CD4-positive, CD25-positive, alpha-beta regulatory T cell (primary cell): ENCODE data around the gene NKX2-4. TPM values are rescaled to one million over a fixed set of nuclear protein-coding genes. Genes with fewer than 3 reads are reported as not detected.

ENCODE experiments used
- ATAC-seq, 2 donors: fragments of 150-1000 bp; cut with Tn5 transposase; one replicate each; pipeline ENCODE4 v1.10.0; 2021; ENCODE audit warnings: low read depth in 2 of 2, moderate number of reproducible peaks in 2 of 2, moderate library complexity in 1 of 2
- DNase-seq, 3 donors: peaks; one replicate each; pipeline versions ENCODE4 v3.0.0 to v3.0.0-alpha.2; 2012 to 2022; ENCODE audit warnings: mixed read lengths in 1 of 3
- H3K27ac ChIP-seq: one replicate; pipeline ENCODE4 v1.7.0; 2013; ENCODE audit warnings: mild to moderate bottlenecking, low read length; ENCODE audit not compliant: insufficient read depth, poor library complexity, severe bottlenecking
- H3K27me3 ChIP-seq: one replicate; pipeline ENCODE4 v1.7.0; 2013; ENCODE audit warnings: low read length; ENCODE audit not compliant: control insufficient read depth, insufficient read depth
- H3K36me3 ChIP-seq: one replicate; pipeline ENCODE4 v1.7.0; 2013; ENCODE audit warnings: mild to moderate bottlenecking, low read length, moderate library complexity; ENCODE audit not compliant: control insufficient read depth, insufficient read depth
- H3K4me1 ChIP-seq: 2 replicates; pipeline ENCODE4 v1.7.0; 2013; ENCODE audit warnings: mild to moderate bottlenecking, low read length; ENCODE audit not compliant: insufficient read depth, control insufficient read depth, poor library complexity, severe bottlenecking
- H3K4me3 ChIP-seq: one replicate; pipeline ENCODE4 v1.7.0; 2013; ENCODE audit warnings: low read depth, mild to moderate bottlenecking, low read length, moderate library complexity
- H3K9me3 ChIP-seq, 2 experiments: 1 replicate in 1 of 2; 2 replicates in 1 of 2; pipeline ENCODE4 v1.7.0; 2013; ENCODE audit warnings: low read length in 2 of 2, mild to moderate bottlenecking in 1 of 2, moderate library complexity in 1 of 2; ENCODE audit not compliant: control insufficient read depth in 2 of 2
- H3K27ac Mint-ChIP-seq, 3 donors: one replicate each; pipeline ENCODE4 v1.8.0; 2020 to 2022; ENCODE audit warnings: mild to moderate bottlenecking in 3 of 3, mixed read lengths in 3 of 3, moderate library complexity in 2 of 3
- H3K27me3 Mint-ChIP-seq: one replicate; pipeline ENCODE4 v1.8.0; 2022; ENCODE audit warnings: mild to moderate bottlenecking, mixed read lengths
- H3K36me3 Mint-ChIP-seq: one replicate; pipeline ENCODE4 v1.8.0; 2020; ENCODE audit warnings: mixed read lengths
- H3K4me1 Mint-ChIP-seq, 4 donors: one replicate each; pipeline ENCODE4 v1.8.0; 2020 to 2022; ENCODE audit warnings: mixed read lengths in 4 of 4, mild to moderate bottlenecking in 1 of 4
- H3K4me3 Mint-ChIP-seq, 4 donors: one replicate each; pipeline ENCODE4 v1.8.0; 2020 to 2022; ENCODE audit warnings: mild to moderate bottlenecking in 4 of 4, mixed read lengths in 4 of 4, moderate library complexity in 3 of 4
- H3K9me3 Mint-ChIP-seq, 7 donors: one replicate each; pipeline ENCODE4 v1.8.0; 2020 to 2022; ENCODE audit warnings: mixed read lengths in 7 of 7, mild to moderate bottlenecking in 3 of 7, moderate library complexity in 2 of 7
- polyA plus RNA-seq, 4 donors: library from polyadenylated mRNA; unstranded; fragments of 300-500 nt; fragmentation: Illumina TruSeq; gene quantifications; one replicate each; pipeline ENCODE4 v1.2.3, GENCODE V29; 2021
- total RNA-seq: library from RNA; stranded (reverse); gene quantifications from one replicate; pipeline ENCODE4 v1.2.3, GENCODE V29; 2022

The NKX2-4 gene
- total and polyA plus RNA-seq, 5 donors from 2014 or later = not detected

GRCh38 chr20:21393166-21393565 lies 4.2 kb downstream of the NKX2-4 start:
- peaks cover 11% of the 10 kb centered on the region for H3K36me3 Mint-ChIP-seq
- no peak overlapping the region for H3K4me3 Mint-ChIP-seq
- H3K4me1 Mint-ChIP-seq = peaks cover 5 to 32% (median 25%) of the 10 kb centered on the region in 4 donors
- ATAC-seq = no peak
- Histone ChIP-seq H3K27ac (no peak overlapping the region), H3K4me3 (no peak overlapping the region), H3K27me3 (peaks cover 40% of the 10 kb centered on the region), H3K4me1 (peaks cover 30% of the 10 kb centered on the region), H3K36me3 (peaks cover 13% of the 10 kb centered on the region), H3K9me3 (peaks cover 0 to 11% of the 10 kb centered on the region in 2 experiments)
- peaks cover 61% of the 10 kb centered on the region for H3K27me3 Mint-ChIP-seq
- peaks cover 0 to 7% (median 0%) of the 10 kb centered on the region in 7 donors for H3K9me3 Mint-ChIP-seq
- H3K27ac Mint-ChIP-seq = no peak overlapping the region
- DNase-seq = no peak

- Mint-ChIP-seq H3K36me3 (peaks cover 19% of the 10 kb centered on the region), H3K4me1 (peaks cover 5 to 31% (median 22%) of the 10 kb centered on the region in 4 donors), H3K4me3 (no peak overlapping the region), H3K27ac (no peak overlapping the region), H3K9me3 (peaks cover 0 to 5% (median 0%) of the 10 kb centered on the region in 7 donors), H3K27me3 (peaks cover 52% of the 10 kb centered on the region)
- no peak overlapping the region for H3K4me3 ChIP-seq
- no peak overlapping the region for H3K27ac ChIP-seq
- H3K4me1 ChIP-seq = peaks cover 23% of the 10 kb centered on the region
- H3K27me3 ChIP-seq = peaks cover 36% of the 10 kb centered on the region
- H3K9me3 ChIP-seq = peaks cover 0 to 4% of the 10 kb centered on the region in 2 experiments
- DNase-seq (no peak), ATAC-seq (no peak)
- peaks cover 24% of the 10 kb centered on the region for H3K36me3 ChIP-seq
Measured at GRCh38 chr20:21391972-21392352, 5.4 kb downstream of the NKX2-4 start.

- H3K27ac ChIP-seq = no peak overlapping the region
- peaks cover 18% of the 10 kb centered on the region for H3K4me1 ChIP-seq
- Mint-ChIP-seq H3K4me3 (no peak overlapping the region), H3K36me3 (peaks cover 25% of the 10 kb centered on the region), H3K4me1 (peaks cover 5 to 31% (median 22%) of the 10 kb centered on the region in 4 donors), H3K27ac (no peak overlapping the region), H3K27me3 (peaks cover 52% of the 10 kb centered on the region), H3K9me3 (peaks cover 0 to 5% (median 0%) of the 10 kb centered on the region in 7 donors)
- DNase-seq (no peak), ATAC-seq (no peak)
- H3K9me3 ChIP-seq = peaks cover 0 to 4% of the 10 kb centered on the region in 2 experiments
- H3K36me3 ChIP-seq = peaks cover 30% of the 10 kb centered on the region
- H3K4me3 ChIP-seq = no peak overlapping the region
- peaks cover 36% of the 10 kb centered on the region for H3K27me3 ChIP-seq
Measured at GRCh38 chr20:21391185-21391971, 5.9 kb downstream of the NKX2-4 start.

- Histone ChIP-seq H3K36me3 (peaks cover 34% of the 10 kb centered on the region), H3K4me1 (peaks cover 12% of the 10 kb centered on the region), H3K9me3 (peaks cover 0 to 4% of the 10 kb centered on the region in 2 experiments), H3K27me3 (peaks cover 36% of the 10 kb centered on the region), H3K4me3 (no peak overlapping the region), H3K27ac (no peak overlapping the region)
- DNase-seq (no peak), ATAC-seq (no peak)
- Mint-ChIP-seq H3K4me1 (peaks cover 5 to 30% (median 22%) of the 10 kb centered on the region in 4 donors), H3K4me3 (no peak overlapping the region), H3K36me3 (peaks cover 29% of the 10 kb centered on the region), H3K9me3 (peaks cover 0 to 5% (median 0%) of the 10 kb centered on the region in 7 donors), H3K27me3 (peaks cover 51% of the 10 kb centered on the region), H3K27ac (no peak overlapping the region)
Measured at GRCh38 chr20:21390768-21391167, 6.6 kb downstream of the NKX2-4 start.

- Histone ChIP-seq H3K27ac (no peak overlapping the region), H3K36me3 (peaks cover 39% of the 10 kb centered on the region), H3K4me1 (peaks cover 6% of the 10 kb centered on the region), H3K9me3 (peaks cover 0 to 4% of the 10 kb centered on the region in 2 experiments), H3K4me3 (no peak overlapping the region), H3K27me3 (peaks cover 24% of the 10 kb centered on the region)
- H3K9me3 Mint-ChIP-seq = peaks cover 0 to 2% (median 0%) of the 10 kb centered on the region in 7 donors
- H3K4me1 Mint-ChIP-seq = peaks cover 0 to 21% (median 15%) of the 10 kb centered on the region in 4 donors
- H3K27me3 Mint-ChIP-seq = peaks cover 39% of the 10 kb centered on the region
- H3K4me3 Mint-ChIP-seq = no peak overlapping the region
- peaks cover 32% of the 10 kb centered on the region for H3K36me3 Mint-ChIP-seq
- no peak overlapping the region for H3K27ac Mint-ChIP-seq
- ATAC-seq = no peak
- no peak for DNase-seq
Measured at GRCh38 chr20:21389368-21389767, 8.0 kb downstream of the NKX2-4 start.

- ATAC-seq (no peak), DNase-seq (no peak)
- Mint-ChIP-seq H3K27ac (no peak overlapping the region), H3K4me3 (no peak overlapping the region), H3K4me1 (peaks cover 0 to 21% (median 15%) of the 10 kb centered on the region in 4 donors), H3K27me3 (peaks cover 31% of the 10 kb centered on the region), H3K36me3 (peaks cover 38% of the 10 kb centered on the region), H3K9me3 (peaks cover 0 to 2% (median 0%) of the 10 kb centered on the region in 7 donors)
- Histone ChIP-seq H3K4me1 (peaks cover 6% of the 10 kb centered on the region), H3K27me3 (peaks cover 18% of the 10 kb centered on the region), H3K4me3 (no peak overlapping the region), H3K36me3 (peaks cover 45% of the 10 kb centered on the region), H3K9me3 (peaks cover 0 to 4% of the 10 kb centered on the region in 2 experiments), H3K27ac (no peak overlapping the region)
Measured at GRCh38 chr20:21388566-21388965, 8.8 kb downstream of the NKX2-4 start.

GRCh38 chr20:21387528-21387927 lies 9.8 kb downstream of the NKX2-4 start:
- H3K36me3 Mint-ChIP-seq = peaks cover 47% of the 10 kb centered on the region
- H3K4me3 Mint-ChIP-seq = no peak overlapping the region
- no peak overlapping the region for H3K27ac ChIP-seq
- H3K9me3 Mint-ChIP-seq = no peaks in the 10 kb centered on the region
- peaks cover 55% of the 10 kb centered on the region for H3K36me3 ChIP-seq
- DNase-seq = no peak
- H3K4me1 ChIP-seq = peaks cover 6% of the 10 kb centered on the region
- no peak overlapping the region for H3K27ac Mint-ChIP-seq
- no peak for ATAC-seq
- H3K4me3 ChIP-seq = no peak overlapping the region
- H3K27me3 ChIP-seq = peaks cover 8% of the 10 kb centered on the region
- peaks cover 0 to 12% (median 8%) of the 10 kb centered on the region in 4 donors for H3K4me1 Mint-ChIP-seq
- H3K9me3 ChIP-seq = no peaks in the 10 kb centered on the region
- H3K27me3 Mint-ChIP-seq = peaks cover 20% of the 10 kb centered on the region
